Skeletal muscle satellite cell (primary cell): Measurements from ENCODE around the gene TTC23.

Experiments
- H3K27me3 ChIP-seq: 2 replicates; pipeline ENCODE4 v1.7.0; 2013; ENCODE audit warnings: low read length; ENCODE audit not compliant: control insufficient read depth, insufficient read depth
- H3K36me3 ChIP-seq: 2 replicates; pipeline ENCODE4 v1.7.0; 2013; ENCODE audit warnings: mild to moderate bottlenecking, control low read depth, low read length; ENCODE audit not compliant: insufficient read depth
- H3K4me1 ChIP-seq: 2 replicates; pipeline ENCODE4 v1.7.0; 2013; ENCODE audit warnings: low read length; ENCODE audit not compliant: control insufficient read depth, insufficient read depth
- H3K4me2 ChIP-seq: 2 replicates; pipeline ENCODE4 v1.7.0; 2013; ENCODE audit warnings: mild to moderate bottlenecking, low read length
- H3K4me3 ChIP-seq: 2 replicates; pipeline ENCODE4 v1.7.0; 2013; ENCODE audit warnings: low read length
- H3K9ac ChIP-seq: 2 replicates; pipeline ENCODE4 v1.7.0; 2013; ENCODE audit warnings: mild to moderate bottlenecking, low read depth, low read length, moderate library complexity
- H3K9me3 ChIP-seq: replicated peaks from 2 replicates; pipeline ENCODE4 v1.7.0; 2013; ENCODE audit warnings: mild to moderate bottlenecking, control low read depth, low read length

TTC23 gene

GRCh38 chr15:99268431-99268830 lies 19.1 kb upstream of the TTC23 start:
- no peak overlapping the region for H3K9ac ChIP-seq
- H3K27me3 ChIP-seq = no peaks in the 10 kb centered on the region
- H3K9me3 ChIP-seq = no peaks in the 10 kb centered on the region
- no peaks in the 10 kb centered on the region for H3K36me3 ChIP-seq
- H3K4me1 ChIP-seq = no peaks in the 10 kb centered on the region
- H3K4me2 ChIP-seq = no peak overlapping the region
- H3K4me3 ChIP-seq = no peak overlapping the region

DNA sequence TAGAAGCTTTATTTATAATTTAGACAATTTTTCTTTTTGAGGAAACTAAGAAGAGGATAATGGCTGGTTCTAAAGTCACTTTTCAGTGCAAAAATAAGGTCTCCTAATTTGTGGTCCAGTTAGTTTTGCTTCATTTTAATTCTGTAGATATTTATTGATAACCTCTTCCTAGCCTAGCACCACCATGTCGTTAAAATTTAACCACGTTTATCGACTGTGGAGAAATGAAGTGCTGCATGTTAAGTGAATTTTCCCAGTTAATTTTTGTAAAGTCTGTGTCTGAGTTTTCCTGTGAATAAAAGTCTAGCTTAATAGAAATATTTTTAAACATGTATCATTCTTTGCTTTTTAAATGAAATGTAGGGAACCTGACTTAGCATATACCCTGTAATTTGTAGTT lies 18.6 kb upstream of the TTC23 start:
- Histone ChIP-seq H3K27me3 (no peaks in the 10 kb centered on the region), H3K4me1 (no peaks in the 10 kb centered on the region), H3K9ac (no peak overlapping the region), H3K36me3 (no peaks in the 10 kb centered on the region), H3K9me3 (no peaks in the 10 kb centered on the region), H3K4me3 (no peak overlapping the region), H3K4me2 (no peak overlapping the region)

DNA sequence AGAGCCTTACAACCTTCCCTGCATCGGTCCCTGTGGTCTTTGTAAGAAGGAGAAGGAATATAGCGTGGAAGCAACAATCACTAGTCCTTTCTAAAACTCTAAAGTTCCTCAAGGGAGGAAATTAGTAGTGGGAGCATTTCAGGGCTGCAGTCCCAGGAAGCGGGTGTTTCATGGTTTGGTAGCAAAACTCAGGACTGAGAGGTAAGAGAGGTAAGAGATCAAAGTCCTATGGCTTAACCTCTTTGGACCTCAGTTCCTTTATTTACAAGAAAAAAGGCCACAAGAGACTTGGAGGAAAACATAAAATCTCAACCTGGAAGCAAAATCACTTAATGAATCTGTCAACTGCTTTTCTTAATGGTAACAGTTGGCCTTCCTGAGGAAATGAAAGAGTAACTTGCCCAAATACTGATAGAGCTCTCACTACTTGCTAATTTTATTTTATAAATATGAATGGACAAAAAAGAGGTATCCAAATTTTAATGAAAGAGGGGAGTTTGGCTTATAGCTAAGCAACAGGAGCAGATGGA lies 16.2 kb upstream of the TTC23 start:
- H3K27me3 ChIP-seq = no peaks in the 10 kb centered on the region
- H3K4me1 ChIP-seq = no peaks in the 10 kb centered on the region
- no peaks in the 10 kb centered on the region for H3K9me3 ChIP-seq
- no peak overlapping the region for H3K4me2 ChIP-seq
- H3K36me3 ChIP-seq = no peaks in the 10 kb centered on the region
- no peak overlapping the region for H3K9ac ChIP-seq
- no peak overlapping the region for H3K4me3 ChIP-seq

- no peaks in the 10 kb centered on the region for H3K36me3 ChIP-seq
- no peaks in the 10 kb centered on the region for H3K4me1 ChIP-seq
- no peak overlapping the region for H3K4me3 ChIP-seq
- H3K4me2 ChIP-seq = no peak overlapping the region
- no peak overlapping the region for H3K9ac ChIP-seq
- no peaks in the 10 kb centered on the region for H3K27me3 ChIP-seq
- no peaks in the 10 kb centered on the region for H3K9me3 ChIP-seq
These were observed 14.7 kb upstream of the TTC23 start for GRCh38 chr15:99264125-99264524.

GRCh38 chr15:99257107-99257750 lies 7.8 kb upstream of the TTC23 start:
- Histone ChIP-seq H3K9ac (no peak overlapping the region), H3K4me1 (peaks cover 9% of the 10 kb centered on the region), H3K4me3 (no peak overlapping the region), H3K36me3 (no peaks in the 10 kb centered on the region), H3K9me3 (no peaks in the 10 kb centered on the region), H3K4me2 (no peak overlapping the region), H3K27me3 (no peaks in the 10 kb centered on the region)

DNA sequence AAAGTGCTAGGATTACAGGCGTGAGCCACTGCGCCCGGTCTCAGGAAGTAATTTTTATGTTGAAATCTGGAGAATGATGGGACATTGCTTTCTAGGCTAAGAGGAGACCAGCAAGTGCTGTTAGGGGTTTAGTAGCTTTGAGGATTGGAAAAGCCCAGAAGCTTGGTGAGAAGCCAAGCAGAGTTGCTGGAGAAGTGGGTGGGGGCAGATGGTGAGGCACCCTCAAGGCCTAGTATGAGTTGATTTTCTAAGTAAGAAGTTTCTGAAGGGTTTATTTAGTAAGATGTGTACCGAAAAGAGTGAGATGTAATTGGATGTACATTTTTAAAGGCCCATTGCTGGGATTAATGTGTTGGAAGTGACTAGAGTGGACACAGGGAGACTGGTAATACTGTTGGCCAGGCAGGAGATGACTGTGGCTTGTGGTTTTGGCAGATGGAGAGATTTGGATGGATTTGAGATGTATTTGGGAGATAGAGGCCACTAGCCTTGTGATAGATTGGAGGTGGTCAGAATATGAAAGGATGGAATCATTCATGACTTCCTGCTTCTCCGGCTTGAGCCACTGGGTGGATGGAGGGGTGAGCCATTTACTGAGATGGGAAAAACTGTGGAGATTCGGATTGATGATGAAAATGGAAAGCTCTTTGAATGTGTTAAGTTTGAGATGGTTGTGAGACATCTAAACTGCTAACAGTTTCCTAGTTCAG lies 4.2 kb upstream of the TTC23 start:
- H3K4me3 ChIP-seq = no peak overlapping the region
- peak overlapping the region; percentile 15 for H3K4me2 ChIP-seq
- no peaks in the 10 kb centered on the region for H3K9me3 ChIP-seq
- H3K9ac ChIP-seq = no peak overlapping the region
- no peaks in the 10 kb centered on the region for H3K36me3 ChIP-seq
- H3K27me3 ChIP-seq = no peaks in the 10 kb centered on the region
- H3K4me1 ChIP-seq = peaks cover 19% of the 10 kb centered on the region

- Histone ChIP-seq H3K9ac (peak overlapping the region; percentile 90), H3K4me3 (peak overlapping the region; percentile 86)
These were observed 2.9 kb upstream of the TTC23 start for GRCh38 chr15:99252326-99252725.

GRCh38 chr15:99250857-99251841 lies 1.8 kb upstream of the TTC23 start, which contains the start of gene LRRC28:
Gene LRRC28 (plus strand): TSS chr15:99251481. CDS start chr15:99255958, 4,477 bp downstream.
- no peaks in the 10 kb centered on the region for H3K36me3 ChIP-seq
- H3K9me3 ChIP-seq = no peaks in the 10 kb centered on the region
- peak within 1 kb of the TSS; percentile 91 for H3K4me2 ChIP-seq
- peak within 1 kb of the TSS; percentile 86 for H3K4me3 ChIP-seq
- peaks cover 30% of the 10 kb centered on the region for H3K4me1 ChIP-seq
- H3K9ac ChIP-seq = peak within 1 kb of the TSS; percentile 90
- no peaks in the 10 kb centered on the region for H3K27me3 ChIP-seq

More at GRCh38 chr15:99252326-99252725, 2.9 kb upstream of the TTC23 start:
- peaks cover 25% of the 10 kb centered on the region for H3K4me1 ChIP-seq
- no peaks in the 10 kb centered on the region for H3K36me3 ChIP-seq
- no peaks in the 10 kb centered on the region for H3K9me3 ChIP-seq
- H3K4me2 ChIP-seq = peak overlapping the region; percentile 91
- H3K27me3 ChIP-seq = no peaks in the 10 kb centered on the region

GRCh38 chr15:99250494-99250856 lies 1.1 kb upstream of the TTC23 start:
- H3K4me1 ChIP-seq = peaks cover 30% of the 10 kb centered on the region
- H3K9me3 ChIP-seq = no peaks in the 10 kb centered on the region
- H3K4me3 ChIP-seq = peak overlapping the region; percentile 81
- H3K27me3 ChIP-seq = no peaks in the 10 kb centered on the region
- peak overlapping the region; percentile 77 for H3K4me2 ChIP-seq
- no peaks in the 10 kb centered on the region for H3K36me3 ChIP-seq
- H3K9ac ChIP-seq = peak overlapping the region; percentile 89

DNA sequence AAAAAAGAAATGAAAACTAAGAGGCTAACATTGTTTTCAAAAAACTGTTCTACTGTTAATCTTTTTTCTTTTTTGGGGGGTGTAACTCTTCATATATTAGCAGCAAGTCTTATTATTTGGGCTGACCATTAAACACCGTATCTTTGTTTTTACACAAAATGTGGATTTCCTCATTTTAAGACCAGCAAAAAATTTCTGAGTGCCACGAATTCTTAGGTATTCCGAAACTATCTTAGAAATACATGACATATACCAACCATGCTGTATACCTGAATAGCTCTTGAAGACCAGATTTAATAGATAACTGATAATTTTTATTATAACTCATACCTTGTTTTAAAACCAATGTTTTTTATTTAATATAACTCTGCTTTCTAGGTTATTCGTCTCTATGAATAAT lies 620 bp upstream of the TTC23 start:
- Histone ChIP-seq H3K9me3 (no peaks in the 10 kb centered on the region), H3K27me3 (no peaks in the 10 kb centered on the region), H3K9ac (peak overlapping the region; percentile 89), H3K4me3 (peak overlapping the region; percentile 81), H3K4me2 (peak overlapping the region; percentile 77), H3K4me1 (peaks cover 30% of the 10 kb centered on the region), H3K36me3 (no peaks in the 10 kb centered on the region)
